ENCODE measurements around the gene KCTD17.

DNA sequence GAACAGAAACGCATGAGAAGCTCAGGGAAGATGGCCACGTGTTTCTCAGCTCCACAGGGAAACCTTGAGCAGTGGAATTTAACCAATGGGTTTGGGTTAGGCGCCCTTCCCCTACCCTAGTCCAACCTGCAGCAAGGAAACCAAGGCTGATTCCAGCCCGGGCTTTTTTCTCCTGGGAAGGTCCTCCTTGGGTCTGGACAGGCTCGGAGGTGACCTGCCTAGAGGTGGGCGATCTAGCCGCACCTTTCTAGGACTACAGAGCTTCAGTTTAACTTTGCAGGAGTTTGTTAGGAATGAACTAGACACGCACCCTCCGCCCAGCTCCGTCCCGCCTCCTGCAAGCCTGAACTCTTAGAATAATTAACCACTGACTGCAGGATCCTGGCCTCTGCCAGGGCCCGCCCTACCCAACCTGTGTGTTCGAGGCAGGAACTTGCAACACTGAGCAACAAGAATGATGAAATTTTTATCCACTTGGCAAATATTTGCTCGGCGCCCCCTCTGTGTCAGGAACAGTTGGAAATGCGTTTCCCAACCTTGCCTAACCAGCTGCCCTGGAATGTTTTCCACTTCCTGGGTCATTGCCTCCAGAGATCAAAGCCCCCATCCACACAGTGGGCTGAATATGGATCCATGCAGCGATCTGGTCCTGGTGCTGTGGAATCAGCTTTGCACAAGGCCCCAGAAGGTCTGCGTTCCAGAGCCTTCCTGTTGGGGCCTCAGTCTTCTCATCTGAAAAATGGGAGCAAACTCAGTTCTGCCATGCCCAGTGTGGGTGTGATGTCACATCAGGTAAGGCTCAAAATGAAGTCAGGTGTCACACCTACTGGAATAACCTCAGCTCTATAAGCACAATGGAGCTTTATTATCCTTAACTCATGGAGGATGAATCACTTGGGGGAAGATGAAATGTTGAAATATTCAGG lies 18.7 kb upstream of the KCTD17 start:
- TF ChIP-seq POLR2A (IDR thresholded peaks at IDR 0.05; ENCODE audit: low read depth), result no peak
- TF ChIP-seq, protein P1, sequence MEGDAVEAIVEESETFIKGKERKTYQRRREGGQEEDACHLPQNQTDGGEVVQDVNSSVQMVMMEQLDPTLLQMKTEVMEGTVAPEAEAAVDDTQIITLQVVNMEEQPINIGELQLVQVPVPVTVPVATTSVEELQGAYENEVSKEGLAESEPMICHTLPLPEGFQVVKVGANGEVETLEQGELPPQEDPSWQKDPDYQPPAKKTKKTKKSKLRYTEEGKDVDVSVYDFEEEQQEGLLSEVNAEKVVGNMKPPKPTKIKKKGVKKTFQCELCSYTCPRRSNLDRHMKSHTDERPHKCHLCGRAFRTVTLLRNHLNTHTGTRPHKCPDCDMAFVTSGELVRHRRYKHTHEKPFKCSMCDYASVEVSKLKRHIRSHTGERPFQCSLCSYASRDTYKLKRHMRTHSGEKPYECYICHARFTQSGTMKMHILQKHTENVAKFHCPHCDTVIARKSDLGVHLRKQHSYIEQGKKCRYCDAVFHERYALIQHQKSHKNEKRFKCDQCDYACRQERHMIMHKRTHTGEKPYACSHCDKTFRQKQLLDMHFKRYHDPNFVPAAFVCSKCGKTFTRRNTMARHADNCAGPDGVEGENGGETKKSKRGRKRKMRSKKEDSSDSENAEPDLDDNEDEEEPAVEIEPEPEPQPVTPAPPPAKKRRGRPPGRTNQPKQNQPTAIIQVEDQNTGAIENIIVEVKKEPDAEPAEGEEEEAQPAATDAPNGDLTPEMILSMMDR (IDR thresholded peaks at IDR 0.05), result no peak
- TF ChIP-seq POLR2AphosphoS5 (IDR thresholded peaks at IDR 0.05), result peak in 1 of 2 donors; percentile 3

Measured in esophagus muscularis mucosa (tissue), 3 donors.